SK-N-SH treated with all-trans-retinoic acid at 6 μM for 48 hours (cell line): ENCODE measurements around the gene ETFRF1.

ENCODE experiments used
- ATAC-seq: fragments of 200-7000 bp; cut with Tn5 transposase; 3 replicates; pipeline ENCODE4 v1.9.1; 2020; ENCODE audit warnings: mild to moderate bottlenecking, moderate library complexity
- ARNTL ChIP-seq: fragments of 450-650 bp; formaldehyde crosslinking; IDR thresholded peaks from 2 replicates; pipeline ENCODE4 v1.5.0; 2020; ENCODE audit warnings: low read depth, mild to moderate bottlenecking, moderate library complexity, borderline replicate concordance
- BACH2 ChIP-seq: fragments of 250-450 bp; sonication (Bioruptor Pico); IDR thresholded peaks from 2 replicates; pipeline ENCODE4 v1.9.0; 2021; ENCODE audit warnings: mild to moderate bottlenecking, borderline replicate concordance
- CSDC2 ChIP-seq: fragments of 250-450 bp; sonication (Bioruptor Pico); IDR thresholded peaks from 2 replicates; pipeline ENCODE4 v1.5.0; 2020; ENCODE audit warnings: mild to moderate bottlenecking, moderate library complexity
- ESRRG ChIP-seq: fragments of 250-450 bp; sonication (Bioruptor Pico); IDR thresholded peaks from 2 replicates; pipeline ENCODE4 v1.6.1; 2021; ENCODE audit warnings: mild to moderate bottlenecking
- GLIS3 ChIP-seq: fragments of 250-450 bp; sonication (Bioruptor Pico); IDR thresholded peaks from 2 replicates; pipeline ENCODE4 v1.5.0; 2020; ENCODE audit warnings: mild to moderate bottlenecking, moderate library complexity
- ISL1 ChIP-seq: fragments of 250-450 bp; sonication (Bioruptor Pico); IDR thresholded peaks from 2 replicates; pipeline ENCODE4 v2.1.2; 2022; ENCODE audit warnings: mild to moderate bottlenecking, moderate library complexity
- OSR1 ChIP-seq: fragments of 250-450 bp; sonication (Bioruptor Pico); IDR thresholded peaks from 2 replicates; pipeline ENCODE4 v1.8.0; 2022; ENCODE audit warnings: moderate library complexity, mild to moderate bottlenecking, inconsistent platforms
- PATZ1 ChIP-seq: fragments of 250-450 bp; sonication (Bioruptor Pico); IDR thresholded peaks from 2 replicates; pipeline ENCODE4 v1.8.0; 2020; ENCODE audit warnings: mild to moderate bottlenecking, moderate library complexity, borderline replicate concordance
- PPARA ChIP-seq: fragments of 250-450 bp; sonication (Bioruptor Pico); IDR thresholded peaks from 2 replicates; pipeline ENCODE4 v1.5.0; 2020; ENCODE audit warnings: mild to moderate bottlenecking, borderline replicate concordance
- RARB ChIP-seq: fragments of 250-450 bp; sonication (Bioruptor Pico); IDR thresholded peaks from 2 replicates; pipeline ENCODE4 v1.8.0; 2021; ENCODE audit warnings: mild to moderate bottlenecking, moderate library complexity
- SNAI2 ChIP-seq: fragments of 250-450 bp; sonication (Bioruptor Pico); IDR thresholded peaks from 2 replicates; pipeline ENCODE4 v1.5.0; 2020; ENCODE audit warnings: mild to moderate bottlenecking, moderate library complexity
- TCF4 ChIP-seq: fragments of 250-450 bp; sonication (Bioruptor Pico); IDR thresholded peaks from 2 replicates; pipeline ENCODE4 v1.8.0; 2021; ENCODE audit warnings: mild to moderate bottlenecking, moderate library complexity, borderline replicate concordance
- TOX ChIP-seq: fragments of 250-450 bp; sonication (Bioruptor Pico); IDR thresholded peaks from 2 replicates; pipeline ENCODE4 v1.8.0; 2021; ENCODE audit warnings: mild to moderate bottlenecking, moderate library complexity, borderline replicate concordance
- TSHZ2 ChIP-seq: fragments of 250-450 bp; sonication (Bioruptor Pico); IDR thresholded peaks from 2 replicates; pipeline ENCODE4 v1.5.0; 2020; ENCODE audit warnings: mild to moderate bottlenecking, moderate library complexity
- ZC3H10 ChIP-seq: fragments of 250-450 bp; sonication (Bioruptor Pico); IDR thresholded peaks from 2 replicates; pipeline ENCODE4 v1.5.1; 2021; ENCODE audit warnings: mild to moderate bottlenecking, moderate library complexity
- ZFP3 ChIP-seq: fragments of 250-450 bp; sonication (Bioruptor Pico); IDR thresholded peaks from 2 replicates; pipeline ENCODE4 v1.5.0; 2020; ENCODE audit warnings: mild to moderate bottlenecking, moderate library complexity
- ZFP30 ChIP-seq: fragments of 450-650 bp; formaldehyde crosslinking; IDR thresholded peaks from 2 replicates; pipeline ENCODE4 v1.5.0; 2022; ENCODE audit warnings: mild to moderate bottlenecking, moderate library complexity
- ZNF565 ChIP-seq: fragments of 450-650 bp; formaldehyde crosslinking; conservative IDR thresholded peaks from 2 replicates; pipeline ENCODE4 v1.5.0; 2020; ENCODE audit warnings: low read depth, mild to moderate bottlenecking, moderate library complexity
- ZNF70 ChIP-seq: fragments of 450-650 bp; formaldehyde crosslinking; IDR thresholded peaks from 2 replicates; pipeline ENCODE4 v1.5.0; 2020; ENCODE audit warnings: mild to moderate bottlenecking, moderate library complexity
- ZNF8 ChIP-seq: fragments of 450-650 bp; formaldehyde crosslinking; IDR thresholded peaks from 2 replicates; pipeline ENCODE4 v1.5.0; 2020; ENCODE audit warnings: mild to moderate bottlenecking, moderate library complexity
- TF ChIP-seq, protein P1 (sequence below): fragments of 250-450 bp; sonication (Bioruptor Pico); IDR thresholded peaks from 2 replicates; pipeline ENCODE4 v1.5.1; 2020; ENCODE audit warnings: low read depth, mild to moderate bottlenecking, moderate library complexity
- TF ChIP-seq, protein P2 (sequence below): fragments of 250-450 bp; sonication (Bioruptor Pico); IDR thresholded peaks from 2 replicates; pipeline ENCODE4 v1.5.1; 2021; ENCODE audit warnings: mild to moderate bottlenecking, moderate library complexity

The ETFRF1 gene

DNA sequence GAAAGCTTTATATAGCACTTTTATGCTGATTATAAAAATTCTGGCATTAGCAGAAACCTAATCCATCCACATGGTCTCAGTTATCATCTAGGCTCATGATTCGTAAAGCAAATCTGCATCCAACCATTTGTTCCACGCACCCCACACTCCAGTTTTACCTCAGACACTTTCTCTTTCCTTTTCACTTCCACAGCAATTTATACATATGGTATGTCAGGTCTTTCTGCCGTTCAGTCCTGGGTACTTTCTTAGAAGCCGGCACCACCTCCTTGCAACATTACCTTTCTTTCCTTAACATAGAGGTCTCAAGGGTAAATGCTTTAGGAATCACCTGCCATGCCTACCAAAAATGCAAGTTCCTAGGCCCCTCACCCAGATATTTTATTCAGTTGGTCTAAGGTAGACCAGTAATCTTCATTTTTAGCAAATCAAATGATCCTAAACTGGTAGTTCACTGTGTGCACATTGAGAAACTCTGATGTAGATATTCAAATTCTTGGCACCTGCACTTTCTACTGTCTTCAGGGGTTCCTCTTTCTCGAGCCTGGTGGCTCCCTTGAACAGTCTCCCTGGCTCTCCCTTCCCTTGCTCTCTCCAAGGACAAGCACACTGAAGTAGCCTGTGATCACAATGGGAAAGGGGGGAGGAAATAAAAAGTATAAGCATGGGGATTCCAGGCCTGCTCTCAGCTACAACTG, 58.5 kb downstream of the ETFRF1 start:
- TF ChIP-seq CSDC2 (CRISPR knock-in tag) = no peak
- no peak for TF ChIP-seq ESRRG
- TF ChIP-seq, protein P1, sequence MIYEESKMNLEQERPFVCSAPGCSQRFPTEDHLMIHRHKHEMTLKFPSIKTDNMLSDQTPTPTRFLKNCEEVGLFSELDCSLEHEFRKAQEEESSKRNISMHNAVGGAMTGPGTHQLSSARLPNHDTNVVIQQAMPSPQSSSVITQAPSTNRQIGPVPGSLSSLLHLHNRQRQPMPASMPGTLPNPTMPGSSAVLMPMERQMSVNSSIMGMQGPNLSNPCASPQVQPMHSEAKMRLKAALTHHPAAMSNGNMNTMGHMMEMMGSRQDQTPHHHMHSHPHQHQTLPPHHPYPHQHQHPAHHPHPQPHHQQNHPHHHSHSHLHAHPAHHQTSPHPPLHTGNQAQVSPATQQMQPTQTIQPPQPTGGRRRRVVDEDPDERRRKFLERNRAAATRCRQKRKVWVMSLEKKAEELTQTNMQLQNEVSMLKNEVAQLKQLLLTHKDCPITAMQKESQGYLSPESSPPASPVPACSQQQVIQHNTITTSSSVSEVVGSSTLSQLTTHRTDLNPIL (CRISPR knock-in tag) = no peak
- TF ChIP-seq BACH2 (CRISPR knock-in tag) = no peak
- no peak for TF ChIP-seq ZNF565 (CRISPR knock-in tag)
- TF ChIP-seq, protein P2, sequence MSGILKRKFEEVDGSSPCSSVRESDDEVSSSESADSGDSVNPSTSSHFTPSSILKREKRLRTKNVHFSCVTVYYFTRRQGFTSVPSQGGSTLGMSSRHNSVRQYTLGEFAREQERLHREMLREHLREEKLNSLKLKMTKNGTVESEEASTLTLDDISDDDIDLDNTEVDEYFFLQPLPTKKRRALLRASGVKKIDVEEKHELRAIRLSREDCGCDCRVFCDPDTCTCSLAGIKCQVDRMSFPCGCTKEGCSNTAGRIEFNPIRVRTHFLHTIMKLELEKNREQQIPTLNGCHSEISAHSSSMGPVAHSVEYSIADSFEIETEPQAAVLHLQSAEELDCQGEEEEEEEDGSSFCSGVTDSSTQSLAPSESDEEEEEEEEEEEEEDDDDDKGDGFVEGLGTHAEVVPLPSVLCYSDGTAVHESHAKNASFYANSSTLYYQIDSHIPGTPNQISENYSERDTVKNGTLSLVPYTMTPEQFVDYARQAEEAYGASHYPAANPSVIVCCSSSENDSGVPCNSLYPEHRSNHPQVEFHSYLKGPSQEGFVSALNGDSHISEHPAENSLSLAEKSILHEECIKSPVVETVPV (CRISPR knock-in tag) = no peak
- no peak for TF ChIP-seq TSHZ2 (CRISPR knock-in tag)
- no peak for TF ChIP-seq ZNF8
- no peak for TF ChIP-seq ZFP30 (CRISPR knock-in tag)
- no peak for TF ChIP-seq RARB (CRISPR knock-in tag)
- no peak for TF ChIP-seq ISL1 (CRISPR knock-in tag)
- no peak for TF ChIP-seq ZC3H10
- TF ChIP-seq TOX = no peak
- TF ChIP-seq GLIS3 (CRISPR knock-in tag) = no peak
- TF ChIP-seq TCF4 (CRISPR knock-in tag) = no peak
- TF ChIP-seq OSR1 (CRISPR knock-in tag) = no peak
- TF ChIP-seq PATZ1 = no peak
- TF ChIP-seq ZFP3 (CRISPR knock-in tag) = no peak
- TF ChIP-seq, all 23 proteins: peak for 0
- ATAC-seq = no peak

DNA sequence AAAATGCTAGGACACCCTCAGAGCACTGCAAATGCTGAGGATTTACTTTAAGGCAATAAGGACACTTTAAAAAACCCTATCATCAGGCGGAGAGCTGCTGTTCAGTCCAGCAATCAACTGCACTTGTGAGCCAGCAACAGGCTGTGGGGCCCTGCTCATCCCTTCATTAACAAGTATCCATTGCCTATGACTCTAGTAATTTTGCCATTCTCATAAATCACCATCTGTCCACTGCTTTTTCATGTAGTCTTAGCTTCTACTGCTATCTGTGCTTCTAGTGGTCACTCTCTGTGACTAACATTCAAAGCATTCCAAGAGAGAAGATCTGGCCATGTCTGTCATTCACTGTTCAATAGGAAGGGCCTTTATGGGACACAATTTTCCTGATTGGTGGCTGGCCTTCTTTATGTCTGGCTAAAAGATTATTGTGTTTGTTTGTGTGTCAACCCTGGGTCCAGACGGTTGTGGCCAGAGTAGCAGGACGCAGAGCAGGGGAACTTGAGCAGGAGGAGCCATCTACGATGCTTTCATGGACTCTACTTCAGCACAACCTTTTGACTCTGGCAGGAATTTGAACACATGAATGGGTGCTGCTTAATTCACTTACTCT, 59.3 kb downstream of the ETFRF1 start:
- no peak for TF ChIP-seq ARNTL (CRISPR knock-in tag)
- TF ChIP-seq, protein P2 (CRISPR knock-in tag) = no peak
- no peak for TF ChIP-seq TCF4 (CRISPR knock-in tag)
- TF ChIP-seq PATZ1 = no peak
- TF ChIP-seq ESRRG = no peak
- no peak for TF ChIP-seq TSHZ2 (CRISPR knock-in tag)
- no peak for TF ChIP-seq BACH2 (CRISPR knock-in tag)
- TF ChIP-seq ZNF565 (CRISPR knock-in tag) = no peak
- TF ChIP-seq, protein P1 (CRISPR knock-in tag) = no peak
- TF ChIP-seq SNAI2 (CRISPR knock-in tag) = no peak
- TF ChIP-seq ZNF8 = no peak
- no peak for TF ChIP-seq ZNF70
- no peak for TF ChIP-seq RARB (CRISPR knock-in tag)
- TF ChIP-seq PPARA = no peak
- TF ChIP-seq ISL1 (CRISPR knock-in tag) = no peak
- no peak for TF ChIP-seq OSR1 (CRISPR knock-in tag)
- no peak for TF ChIP-seq ZFP3 (CRISPR knock-in tag)
- TF ChIP-seq CSDC2 (CRISPR knock-in tag) = no peak
- ATAC-seq = no peak
